Neuronal stem cell (in vitro differentiated cells): Measurements from ENCODE around the gene KDELR1.

Experiments used
- DNase-seq: peaks from one replicate; pipeline ENCODE4 v3.0.0-alpha.2; 2013; ENCODE audit warnings: low spot score
- H2AFZ ChIP-seq: one replicate; pipeline ENCODE4 v1.6.1; 2013; ENCODE audit warnings: mild to moderate bottlenecking, low read length, inconsistent platforms
- H2AK5ac ChIP-seq: 2 replicates; pipeline ENCODE4 v1.6.1; 2013; ENCODE audit warnings: low read depth, mild to moderate bottlenecking, inconsistent platforms, low read length, moderate library complexity, mixed read lengths
- H2BK120ac ChIP-seq: 2 replicates; pipeline ENCODE4 v1.6.1; 2013; ENCODE audit warnings: low read depth, mild to moderate bottlenecking, inconsistent platforms, low read length, moderate library complexity, mixed read lengths
- H2BK12ac ChIP-seq: one replicate; pipeline ENCODE4 v1.6.1; 2013; ENCODE audit warnings: low read length, inconsistent platforms
- H2BK15ac ChIP-seq: 2 replicates; pipeline ENCODE4 v1.6.1; 2013; ENCODE audit warnings: mild to moderate bottlenecking, low read length, inconsistent platforms, mixed read lengths
- H2BK5ac ChIP-seq: one replicate; pipeline ENCODE4 v1.6.1; 2013; ENCODE audit warnings: inconsistent platforms, mild to moderate bottlenecking, low read length, moderate library complexity
- H3K14ac ChIP-seq: one replicate; pipeline ENCODE4 v1.6.1; 2013; ENCODE audit warnings: low read length, inconsistent platforms
- H3K18ac ChIP-seq: 2 replicates; pipeline ENCODE4 v1.6.1; 2013; ENCODE audit warnings: low read length, inconsistent platforms
- H3K23ac ChIP-seq: 2 replicates; pipeline ENCODE4 v1.6.1; 2013; ENCODE audit warnings: low read depth, mild to moderate bottlenecking, mixed read lengths, low read length, inconsistent platforms; ENCODE audit not compliant: poor library complexity
- H3K27ac ChIP-seq: replicated peaks from 3 replicates; pipeline ENCODE4 v1.5.1; 2013; ENCODE audit warnings: low read length, inconsistent platforms
- H3K27me3 ChIP-seq, 3 experiments: 2 replicates each; pipeline ENCODE4 v1.6.1; 2013; ENCODE audit warnings: low read length in 3 of 3, mild to moderate bottlenecking in 2 of 3, inconsistent platforms in 1 of 3, low read depth in 1 of 3, mixed read lengths in 1 of 3, moderate library complexity in 1 of 3; ENCODE audit not compliant: control insufficient read depth in 3 of 3, insufficient read depth in 3 of 3
- H3K36me3 ChIP-seq, 2 donors: replicated peaks in 1 of 2; 2 replicates each; pipeline ENCODE4 v1.6.1; 2013; ENCODE audit warnings: low read length in 2 of 2; ENCODE audit not compliant: control insufficient read depth in 2 of 2, insufficient read depth in 2 of 2
- H3K4ac ChIP-seq: 2 replicates; pipeline ENCODE4 v1.6.1; 2013; ENCODE audit warnings: inconsistent platforms, mild to moderate bottlenecking, low read length, moderate library complexity
- H3K4me1 ChIP-seq, 2 donors: 1 replicate in 1 of 2; 2 replicates in 1 of 2; pipeline ENCODE4 v1.6.1; 2013; ENCODE audit warnings: low read length in 2 of 2, low read depth in 1 of 2; ENCODE audit not compliant: control insufficient read depth in 2 of 2, insufficient read depth in 1 of 2
- H3K4me2 ChIP-seq: one replicate; pipeline ENCODE4 v1.6.1; 2013; ENCODE audit warnings: mild to moderate bottlenecking, low read length, inconsistent platforms; ENCODE audit not compliant: insufficient read depth, poor library complexity, severe bottlenecking
- H3K4me3 ChIP-seq, 2 donors: 2 replicates each; pipeline ENCODE4 v1.5.1; 2013; ENCODE audit warnings: low read length in 2 of 2, mild to moderate bottlenecking in 2 of 2, inconsistent platforms in 1 of 2, moderate library complexity in 1 of 2
- H3K79me1 ChIP-seq: one replicate; pipeline ENCODE4 v1.6.1; 2013; ENCODE audit warnings: low read depth, mild to moderate bottlenecking, inconsistent platforms, low read length, moderate library complexity
- H3K9ac ChIP-seq: one replicate; pipeline ENCODE4 v1.6.1; 2013; ENCODE audit warnings: mild to moderate bottlenecking, low read depth, low read length, inconsistent platforms; ENCODE audit not compliant: poor library complexity
- H3K9me3 ChIP-seq, 2 donors: replicated peaks in 1 of 2; 2 replicates each; pipeline versions ENCODE3 to v1.6.1; 2013; ENCODE audit warnings: low read length in 2 of 2, mild to moderate bottlenecking in 2 of 2, inconsistent platforms in 1 of 2, low read depth in 1 of 2, mixed read lengths in 1 of 2, moderate library complexity in 1 of 2; ENCODE audit not compliant: control insufficient read depth in 2 of 2, insufficient read depth in 1 of 2
- H4K8ac ChIP-seq: one replicate; pipeline ENCODE4 v1.6.1; 2013; ENCODE audit warnings: low read depth, mild to moderate bottlenecking, inconsistent platforms, low read length, moderate library complexity
- H4K91ac ChIP-seq: one replicate; pipeline ENCODE4 v1.6.1; 2013; ENCODE audit warnings: low read length, low read depth, mild to moderate bottlenecking, inconsistent platforms; ENCODE audit not compliant: poor library complexity
- WGBS, 2 donors: extraction: QIAGEN DNeasy Blood & Tissue Kit; methylation state at CpG; one replicate each; pipeline ENCODE4 v1.1.7; 2013; ENCODE audit warnings: missing lambda C conversion rate in 2 of 2, mixed read lengths in 1 of 2; ENCODE audit not compliant: insufficient read length in 2 of 2, insufficient replicate concordance in 1 of 2; ENCODE audit errors: extremely low coverage in 2 of 2; 5-methylcytosine and 5-hydroxymethylcytosine counted together

KDELR1 gene

GRCh38 chr19:48395170-48395455 is 3.8 kb upstream of the KDELR1 start:
- peaks cover 22 to 56% (median 48%) of the 10 kb centered on the region in 3 experiments for H3K27me3 ChIP-seq
- no peaks in the 10 kb centered on the region for H3K9me3 ChIP-seq
- DNase-seq, result no peak
- no peak overlapping the region for H4K8ac ChIP-seq
- H3K79me1 ChIP-seq, result peaks cover 6% of the 10 kb centered on the region
- WGBS, 2 donors, result no CpG with 5 or more reads among the region's 6 CpGs
- peak overlapping the region; percentile 69 for H3K18ac ChIP-seq
- H2BK15ac ChIP-seq, result peak overlapping the region; percentile 64
- H3K36me3 ChIP-seq, result no peaks in the 10 kb centered on the region
- H2BK5ac ChIP-seq, result no peak overlapping the region
- no peak overlapping the region for H3K4me2 ChIP-seq
- H2AK5ac ChIP-seq, result peak overlapping the region; percentile 97
- H3K27ac ChIP-seq, result no peak overlapping the region
- H4K91ac ChIP-seq, result no peak overlapping the region
- no peak overlapping the region for H2AFZ ChIP-seq
- H3K23ac ChIP-seq, result peak overlapping the region; percentile 94
- no peak overlapping the region for H2BK12ac ChIP-seq
- H3K14ac ChIP-seq, result no peak overlapping the region
- no peak overlapping the region for H3K4me3 ChIP-seq
- no peak overlapping the region for H3K9ac ChIP-seq
- no peak overlapping the region for H3K4ac ChIP-seq
- peaks cover 31 to 37% of the 10 kb centered on the region in 2 donors for H3K4me1 ChIP-seq
- H2BK120ac ChIP-seq, result peak overlapping the region; percentile 76

DNA sequence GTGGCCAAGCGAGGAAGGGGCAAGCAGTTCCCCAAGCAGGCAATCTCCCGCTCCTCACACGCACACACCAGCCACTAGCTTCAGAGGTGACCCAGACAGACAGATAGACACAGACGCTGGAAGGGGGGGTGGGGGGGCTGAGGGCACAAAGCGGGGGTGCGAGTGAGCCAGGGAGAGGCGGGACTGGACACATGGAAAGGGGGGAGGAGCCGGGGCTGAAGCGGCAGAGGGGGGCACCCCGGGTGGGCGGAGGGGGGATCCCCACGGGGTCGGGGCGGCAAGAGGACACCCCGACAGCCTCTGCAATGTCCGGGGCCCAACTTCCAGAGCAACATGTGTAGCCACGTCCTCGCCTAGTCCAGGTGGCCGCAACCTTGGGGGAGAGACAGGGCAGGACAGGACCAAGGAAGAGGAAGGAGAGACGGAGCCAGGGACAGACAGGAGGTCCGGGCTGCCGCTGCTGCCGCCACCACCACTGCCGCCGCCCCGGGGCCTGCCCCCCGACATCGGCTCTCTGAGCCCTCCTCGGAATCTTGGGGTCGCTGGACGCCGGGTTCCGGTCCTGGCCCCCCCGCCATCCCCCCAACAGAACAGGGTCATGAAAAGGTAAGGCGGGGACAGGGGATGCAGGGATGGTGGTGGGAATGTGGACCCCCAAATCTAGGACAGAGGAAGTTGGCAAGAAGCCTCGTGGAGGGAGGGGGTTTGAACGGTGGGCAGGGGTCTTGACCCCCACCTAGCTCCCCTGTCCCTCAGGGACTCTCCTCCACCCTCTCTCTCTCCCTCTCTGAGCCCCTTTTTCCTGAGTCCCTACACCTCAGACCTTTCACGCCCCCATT is 3.2 kb upstream of the KDELR1 start:
- Histone ChIP-seq H3K4me3 (peak overlapping the region in 1 of 2 donors; percentile 45), H2BK120ac (peak overlapping the region; percentile 76)

DNA sequence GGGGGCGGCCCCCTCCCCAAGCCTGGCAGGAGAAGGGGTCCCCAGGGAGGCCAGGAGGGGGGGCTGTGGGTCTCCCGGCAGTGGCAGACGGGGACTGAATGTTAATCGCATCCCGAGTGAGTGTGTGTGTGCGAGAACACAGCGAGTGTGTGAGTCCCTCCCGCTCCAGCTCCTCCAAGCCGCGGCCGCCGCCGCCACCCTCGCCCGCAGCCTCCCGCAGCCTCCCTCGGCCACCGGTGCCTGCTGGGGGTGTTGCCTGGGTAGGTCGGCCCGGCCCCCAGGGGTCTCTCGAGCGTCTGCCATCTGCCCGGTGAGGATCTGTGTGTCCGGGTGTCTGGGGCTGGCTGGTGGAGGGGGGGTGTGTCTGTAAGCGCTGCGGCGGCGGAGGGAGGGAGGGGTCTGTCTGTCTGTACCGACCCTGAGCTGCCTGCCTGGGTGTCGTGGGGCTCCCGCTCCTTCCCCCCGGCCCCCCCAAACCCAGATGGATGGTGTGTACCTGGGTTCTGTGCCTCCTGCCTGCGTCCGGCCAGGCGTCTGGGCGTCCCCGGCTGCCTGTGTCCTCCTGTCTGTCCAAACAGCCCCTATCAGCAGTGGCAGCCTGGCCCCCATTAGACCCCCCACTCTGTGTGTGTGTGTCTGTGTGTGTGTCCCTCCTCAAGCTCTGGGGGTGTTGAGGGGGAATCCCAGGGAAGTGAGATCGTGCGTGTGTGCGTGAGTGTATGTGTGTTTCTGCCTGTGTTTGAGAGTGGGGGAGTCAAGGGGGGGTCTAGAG is 2.4 kb upstream of the KDELR1 start, which contains the start of gene GRIN2D:
GRIN2D (plus strand) TSS at position 110 of the 772 bp plus-strand sequence. CDS start 4,725 bp downstream, outside the sequence.
- no peak within 1 kb of the TSS for H3K27ac ChIP-seq
- H3K4me1 ChIP-seq, result peaks cover 27 to 37% of the 10 kb centered on the region in 2 donors
- H2BK120ac ChIP-seq, result peak within 1 kb of the TSS; percentile 76
- peak within 1 kb of the TSS; percentile 48 for H4K8ac ChIP-seq
- H3K36me3 ChIP-seq, result peaks cover 5 to 9% of the 10 kb centered on the region in 2 donors
- peaks cover 22 to 55% (median 48%) of the 10 kb centered on the region in 3 experiments for H3K27me3 ChIP-seq
- no CpG with 5 or more reads among the region's 40 CpGs for WGBS, 2 donors
- H2AFZ ChIP-seq, result peak within 1 kb of the TSS; percentile 95
- H4K91ac ChIP-seq, result no peak within 1 kb of the TSS
- H3K4me2 ChIP-seq, result peak within 1 kb of the TSS; percentile 88
- H3K9ac ChIP-seq, result peak within 1 kb of the TSS; percentile 91
- peak within 1 kb of the TSS; percentile 98 for H2BK15ac ChIP-seq
- H2BK5ac ChIP-seq, result peak within 1 kb of the TSS; percentile 91
- H3K23ac ChIP-seq, result peak within 1 kb of the TSS; percentile 94
- peak within 1 kb of the TSS; percentile 45 to 72 for H3K4me3 ChIP-seq
- H3K14ac ChIP-seq, result peak within 1 kb of the TSS; percentile 97
- H3K79me1 ChIP-seq, result peaks cover 9% of the 10 kb centered on the region
- no peak within 1 kb of the TSS for H2BK12ac ChIP-seq
- no peak for DNase-seq
- H3K18ac ChIP-seq, result peak within 1 kb of the TSS; percentile 96
- H3K9me3 ChIP-seq, result no peaks in the 10 kb centered on the region
- H3K4ac ChIP-seq, result peak within 1 kb of the TSS; percentile 97
- peak within 1 kb of the TSS; percentile 97 for H2AK5ac ChIP-seq

More for the DNA sequence above, 3.2 kb upstream of the KDELR1 start:
- Histone ChIP-seq H3K23ac (peak overlapping the region; percentile 94), H3K14ac (peak overlapping the region; percentile 17), H2BK5ac (no peak overlapping the region), H4K91ac (no peak overlapping the region), H3K4me2 (peak overlapping the region; percentile 88), H3K9ac (peak overlapping the region; percentile 91), H3K18ac (peak overlapping the region; percentile 96), H3K27ac (no peak overlapping the region), H2BK12ac (no peak overlapping the region), H3K4ac (peak overlapping the region; percentile 17), H4K8ac (no peak overlapping the region), H3K27me3 (peaks cover 22 to 56% (median 48%) of the 10 kb centered on the region in 3 experiments), H3K4me1 (peaks cover 27 to 37% of the 10 kb centered on the region in 2 donors), H2AFZ (peak overlapping the region; percentile 95), H2AK5ac (peak overlapping the region; percentile 97), H3K9me3 (no peaks in the 10 kb centered on the region), H3K79me1 (peaks cover 7% of the 10 kb centered on the region), H3K36me3 (peaks cover under 1% of the 10 kb centered on the region in 2 donors), H2BK15ac (peak overlapping the region; percentile 98)
- DNase-seq, result no peak
- WGBS, 2 donors, result no CpG with 5 or more reads among the region's 38 CpGs
